Measurements from ENCODE around the gene SAE1.

Gene SAE1

DNA sequence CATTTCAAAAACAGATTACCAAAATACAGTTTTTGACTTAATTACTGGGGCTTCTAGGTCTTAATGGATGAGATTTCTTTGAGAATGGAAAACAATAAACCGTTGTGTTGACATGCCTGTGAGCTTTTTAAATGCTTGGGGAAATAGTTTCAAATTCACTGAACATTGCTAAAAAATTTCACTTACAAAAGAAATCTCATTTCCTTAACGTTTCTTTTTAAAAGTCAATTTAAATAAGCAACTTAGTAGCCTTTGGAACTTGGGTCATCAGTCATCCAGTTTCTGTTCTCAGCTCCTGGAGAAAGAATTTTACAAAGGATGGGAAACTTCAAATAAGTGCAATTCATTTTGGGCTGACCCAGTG lies 21.5 kb upstream of the SAE1 start:
- ChIA-PET CTCF (interaction anchor here (1.4 to 3.6 kb wide), 2 partner anchors 13 to 28 kb away, joined by 5 to 12 read pairs; no protein-coding TSS in a partner anchor), POLR2A (interaction anchor here (0.5 kb wide), 1 partner anchor 50 kb away, joined by 4 read pairs; no protein-coding TSS in a partner anchor)
- no peak for DNase-seq (ENCODE audit: extremely low spot score)
- TF ChIP-seq CTCF (IDR thresholded peaks at IDR 0.05; ENCODE audit: control extremely low read depth, extremely low read depth, low read depth, missing control alignments) = no peak

- DNase-seq (ENCODE audit: extremely low spot score) = no peak
- no peak for TF ChIP-seq CTCF (IDR thresholded peaks at IDR 0.05; ENCODE audit: control extremely low read depth, extremely low read depth, low read depth, missing control alignments)
- ChIA-PET POLR2A (interaction anchor here (0.5 to 1.4 kb wide), 3 partner anchors 15 to 1310 kb away, joined by 3 to 7 read pairs (median 4); no protein-coding TSS in a partner anchor), CTCF (interaction anchor here (0.8 to 3.6 kb wide), 3 partner anchors 14 to 97 kb away, joined by 3 to 12 read pairs (median 4); no protein-coding TSS in a partner anchor)
Observed at GRCh38 chr19:47109541-47110375, 20.9 kb upstream of the SAE1 start.

DNA sequence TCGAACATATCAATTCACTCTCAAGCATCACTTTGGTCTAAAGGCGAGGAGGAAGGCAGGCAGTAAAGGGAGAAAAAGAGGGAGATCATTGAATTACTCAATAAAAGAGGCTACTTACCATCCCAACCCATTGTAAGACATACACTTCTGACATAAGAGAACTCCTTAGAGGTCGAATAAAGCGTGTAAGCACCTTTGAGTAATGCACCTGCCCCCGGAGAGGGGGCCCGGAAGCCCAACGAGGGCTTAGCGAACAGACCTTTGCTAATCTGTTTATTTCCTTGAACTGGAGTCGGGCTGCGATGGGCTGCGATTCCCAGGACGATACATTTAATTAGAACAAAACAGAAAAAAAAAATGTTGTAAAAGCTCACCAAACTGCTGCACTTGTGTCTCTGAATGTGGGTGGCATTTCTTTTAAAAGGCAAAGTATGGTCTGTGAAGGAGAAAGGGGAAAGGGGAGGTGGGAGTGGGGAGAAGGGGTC lies 20.1 kb upstream of the SAE1 start:
- POLR2A ChIA-PET = interaction anchor here (0.5 to 1.4 kb wide), 2 partner anchors 16 to 741 kb away, joined by 3 to 4 read pairs; no protein-coding TSS in a partner anchor
- no peak for DNase-seq (ENCODE audit: extremely low spot score)
- no peak for TF ChIP-seq CTCF (IDR thresholded peaks at IDR 0.05; ENCODE audit: control extremely low read depth, extremely low read depth, low read depth, missing control alignments)
- CTCF ChIA-PET = interaction anchor here (0.8 to 1.0 kb wide), 3 partner anchors 12 to 97 kb away, joined by 3 to 4 read pairs (median 3); no protein-coding TSS in a partner anchor

GRCh38 chr19:47111006-47111621 lies 19.5 kb upstream of the SAE1 start:
- no peak for TF ChIP-seq CTCF (IDR thresholded peaks at IDR 0.05; ENCODE audit: control extremely low read depth, extremely low read depth, low read depth, missing control alignments)
- no peak for DNase-seq (ENCODE audit: extremely low spot score)
- ChIA-PET POLR2A (interaction anchor here (0.6 to 1.4 kb wide), 4 partner anchors 15 to 1253 kb away, joined by 4 to 9 read pairs (median 4); partner anchors contain the start of genes SYNGR4 and TMEM143), CTCF (interaction anchor here (0.8 to 1.0 kb wide), 2 partner anchors 12 kb away, joined by 3 read pairs; no protein-coding TSS in a partner anchor)

DNA sequence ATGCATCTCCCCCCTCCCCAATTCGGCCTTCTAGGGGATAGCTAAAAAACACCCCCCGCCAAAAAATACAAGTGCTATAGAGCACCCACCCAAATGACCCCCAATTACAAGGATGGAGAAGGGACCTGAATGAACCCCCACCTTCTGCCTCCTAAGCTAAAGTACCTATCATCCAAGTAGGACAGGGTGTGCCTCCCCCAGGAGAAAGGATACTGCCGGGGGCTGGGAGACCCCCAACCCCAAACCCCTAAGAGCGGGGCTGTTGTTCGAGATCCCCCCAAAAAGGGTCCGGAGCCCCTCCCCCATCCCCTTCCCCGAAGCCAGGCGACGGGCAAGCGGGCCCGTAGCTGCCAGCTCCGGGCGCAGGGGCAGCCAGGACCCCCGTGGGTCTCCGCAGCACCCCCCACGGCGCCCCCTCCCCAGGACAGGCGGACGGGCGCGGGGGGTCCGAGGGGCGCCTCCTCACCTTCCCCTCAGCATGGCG lies 18.9 kb upstream of the SAE1 start:
- TF ChIP-seq CTCF (IDR thresholded peaks at IDR 0.05; ENCODE audit: control extremely low read depth, extremely low read depth, low read depth, missing control alignments) = no peak
- ChIA-PET POLR2A (interaction anchor here (0.6 to 1.2 kb wide), 4 partner anchors 10 to 1252 kb away, joined by 4 to 9 read pairs (median 4); partner anchors contain the start of genes SYNGR4 and TMEM143), CTCF (interaction anchor here (0.8 to 1.0 kb wide), 2 partner anchors 12 to 13 kb away, joined by 3 read pairs; no protein-coding TSS in a partner anchor)
- DNase-seq (ENCODE audit: extremely low spot score) = no peak
